Left renal cortex interstitium (tissue), 4 donors: ENCODE measurements around the gene LILRA6. TPM values are rescaled to one million over a fixed set of nuclear protein-coding genes. Genes with fewer than 3 reads are reported as not detected.
"Not testable (repeated sequence)": the region's sequence is repeated elsewhere in the genome, so short reads cannot be mapped to it uniquely, and the experiment has no call there.

Experiments
- DNase-seq, 4 donors: peaks; one replicate each; pipeline ENCODE4 v3.0.0-alpha.2; 2013; ENCODE audit warnings: low read depth in 4 of 4, low spot score in 2 of 4, missing footprints in 1 of 4
- polyA plus RNA-seq, 4 donors: library from polyadenylated mRNA; unstranded; fragments of 120-200 nt; gene quantifications; one replicate each; pipeline ENCODE4 v1.2.1, GENCODE V29; 2013; ENCODE audit not compliant: insufficient read length in 4 of 4

The LILRA6 gene
- polyA plus RNA-seq, 4 donors: 0.38 to 0.92 (median 0.65) TPM

DNA sequence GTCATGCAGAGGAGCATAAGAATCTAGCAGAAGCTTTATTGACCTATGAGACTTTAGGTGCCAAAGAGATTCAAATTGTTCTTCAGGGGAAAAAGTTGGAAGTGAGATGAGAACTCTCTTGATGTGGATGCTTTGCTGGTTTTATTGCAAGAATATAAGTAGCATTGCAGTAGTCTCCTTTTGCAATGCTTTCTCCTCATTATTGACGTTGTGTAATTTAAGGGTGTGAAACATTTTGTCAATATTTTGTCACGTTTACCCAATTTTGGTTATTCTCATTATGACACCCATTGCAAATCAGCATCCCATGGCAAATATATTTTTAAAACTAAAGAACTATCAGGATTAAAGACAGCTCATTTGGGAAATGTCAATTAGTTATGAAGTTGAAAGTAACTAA lies 26.3 kb upstream of the LILRA6 start:
- no peak for DNase-seq

DNA sequence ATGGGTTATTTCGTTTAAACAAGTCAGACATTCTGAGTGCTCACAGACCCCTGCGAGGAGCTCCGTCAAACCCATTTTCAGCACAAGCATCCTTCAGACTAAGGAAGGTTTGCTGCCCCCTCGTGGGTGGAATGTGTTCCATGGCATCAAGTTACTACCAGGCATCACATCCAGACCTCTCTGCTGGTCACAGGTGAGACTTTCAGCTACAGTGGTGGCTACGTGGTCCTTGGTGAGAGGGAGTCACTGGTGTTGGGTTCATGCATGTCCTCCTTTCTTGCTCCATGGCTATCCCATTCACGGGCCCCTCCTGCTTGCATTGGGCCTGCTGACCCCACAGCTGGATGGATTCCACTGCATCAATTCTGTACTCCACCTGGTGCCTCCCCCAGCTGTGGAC lies 23.5 kb upstream of the LILRA6 start:
- DNase-seq: peak; percentile 58 to 85 (median 64)

DNA sequence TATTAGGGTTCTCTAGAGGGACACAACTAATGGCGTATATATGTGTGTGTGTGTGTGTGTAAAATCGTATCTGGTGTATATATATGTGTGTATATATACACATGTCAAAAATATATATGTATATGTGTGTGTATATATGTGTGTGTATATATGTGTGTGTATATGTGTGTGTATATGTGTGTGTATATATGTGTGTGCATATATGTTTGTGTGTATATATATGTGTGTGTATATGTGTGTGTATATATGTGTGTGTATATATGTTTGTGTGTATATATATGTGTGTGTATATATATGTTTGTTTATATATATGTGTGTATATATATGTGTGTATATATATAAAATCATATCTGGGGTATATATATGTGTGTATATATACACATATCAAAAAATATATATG lies 19.9 kb upstream of the LILRA6 start:
- DNase-seq: no peak

DNA sequence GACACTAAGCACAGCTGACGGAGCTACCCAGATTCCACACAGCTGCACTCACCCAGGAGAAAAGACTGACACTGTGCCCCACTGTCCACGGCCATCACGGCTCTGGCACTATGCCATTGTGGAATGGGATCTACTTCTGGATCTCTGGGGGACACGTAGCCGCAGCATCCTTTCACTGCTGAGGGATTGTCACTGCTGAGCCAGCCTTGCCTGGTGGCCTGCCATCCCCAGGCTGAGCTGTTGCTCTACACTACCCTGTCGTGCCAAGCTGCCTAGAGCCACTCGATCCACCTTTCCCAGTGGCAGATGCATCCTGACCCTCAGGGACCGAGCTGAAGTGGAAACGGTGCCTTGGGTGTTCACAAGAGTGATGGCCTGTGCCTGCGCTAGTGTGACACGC lies 19.5 kb upstream of the LILRA6 start:
- DNase-seq: no peak

DNA sequence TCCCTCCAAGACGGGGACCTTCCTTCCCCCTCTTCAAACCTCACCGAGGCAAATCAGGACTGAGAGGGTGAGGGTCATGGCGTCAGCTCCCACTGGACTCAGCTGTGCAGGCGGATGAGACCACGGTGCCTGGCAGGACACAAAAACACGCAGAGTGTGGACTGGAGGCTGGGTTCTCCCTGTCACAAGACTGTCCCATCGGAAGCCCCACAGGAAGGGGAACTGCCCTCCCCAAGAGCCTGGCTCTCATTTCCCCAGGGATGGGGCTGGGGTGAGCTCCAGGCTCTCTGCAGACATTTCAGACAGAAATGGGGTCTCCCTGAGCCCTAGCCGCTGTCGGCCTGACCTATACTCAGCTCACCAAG lies 14.5 kb upstream of the LILRA6 start, which contains the start of gene LILRB5:
Gene LILRB5 (minus strand): TSS at position 158 of the 365 bp plus-strand sequence. CDS start 80 bp downstream, at position 78.
- no peak for DNase-seq

DNA sequence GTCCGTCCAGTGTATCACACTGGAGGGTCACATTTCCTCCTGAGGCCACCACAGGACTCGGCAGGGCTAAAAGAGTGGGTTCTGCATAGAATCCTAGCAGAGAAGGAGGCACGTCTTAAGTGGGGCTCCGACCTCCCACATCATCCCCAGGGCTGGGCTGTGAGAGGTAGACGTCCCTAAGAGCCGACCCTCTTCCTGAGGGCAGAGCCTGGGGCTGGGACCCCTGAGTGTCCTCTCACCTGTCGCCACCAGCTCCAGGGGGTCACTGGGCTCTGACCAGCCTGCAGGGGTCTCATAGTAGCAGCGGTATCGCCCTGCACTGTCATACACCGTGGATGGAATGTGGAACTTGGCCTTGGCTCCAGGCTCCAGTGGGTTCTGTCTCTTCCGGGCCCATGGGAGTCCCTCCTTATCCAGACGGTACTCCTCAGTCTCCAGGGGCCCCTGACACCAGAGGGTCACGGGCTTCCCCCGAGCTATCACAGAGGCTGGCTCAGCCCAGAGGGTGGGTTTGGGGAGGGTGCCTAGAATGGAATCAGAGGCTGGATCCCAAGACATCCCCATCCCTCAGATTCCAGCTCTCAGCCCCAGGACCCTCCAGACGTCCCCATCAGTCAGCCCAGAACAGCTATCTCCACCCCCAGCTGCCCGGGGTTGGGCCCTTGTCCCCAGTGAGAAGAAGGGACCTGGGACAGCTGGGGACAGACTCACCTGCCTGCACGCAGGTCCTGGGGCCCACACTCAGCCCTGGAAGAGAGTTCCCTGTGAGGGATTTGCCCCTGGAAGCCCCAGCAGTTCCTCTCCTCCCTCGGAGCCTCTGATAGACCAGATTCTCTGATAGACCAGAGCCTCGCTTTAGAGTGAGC lies 13.9 kb upstream of the LILRA6 start:
- DNase-seq: no peak

DNA sequence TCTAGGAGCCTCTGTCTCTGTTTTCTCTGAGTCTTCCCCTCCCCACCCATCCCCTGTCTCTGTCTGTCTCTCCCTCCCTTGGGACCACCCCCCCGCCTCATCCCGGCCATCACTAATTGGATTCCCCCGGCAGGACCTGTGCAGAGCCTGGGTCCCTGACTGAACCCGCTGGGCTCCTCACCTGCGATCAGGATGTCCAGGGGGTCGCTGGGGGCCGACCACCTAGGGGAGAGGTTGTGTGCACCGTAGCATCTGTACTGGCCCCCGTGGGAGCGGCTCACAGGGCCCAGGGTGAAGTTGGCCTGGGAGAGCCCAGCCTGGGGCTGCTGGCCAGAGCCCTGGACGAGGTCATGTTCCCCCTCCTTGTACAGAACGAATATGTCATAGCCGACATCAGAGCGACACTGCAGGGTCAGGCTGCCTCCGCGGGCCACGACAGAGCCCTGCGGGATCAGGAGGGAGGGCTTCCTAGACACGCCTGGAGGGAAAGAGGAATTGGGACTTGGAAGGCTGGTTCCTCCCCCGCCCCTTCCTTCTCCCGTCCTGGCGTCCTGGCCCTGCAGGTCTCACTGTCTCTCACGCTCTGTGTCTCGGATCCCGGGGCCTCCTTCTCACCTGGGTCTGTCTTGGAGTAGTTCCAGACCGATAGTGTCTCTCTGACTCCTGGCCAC lies 12.7 kb upstream of the LILRA6 start:
- no peak for DNase-seq

DNA sequence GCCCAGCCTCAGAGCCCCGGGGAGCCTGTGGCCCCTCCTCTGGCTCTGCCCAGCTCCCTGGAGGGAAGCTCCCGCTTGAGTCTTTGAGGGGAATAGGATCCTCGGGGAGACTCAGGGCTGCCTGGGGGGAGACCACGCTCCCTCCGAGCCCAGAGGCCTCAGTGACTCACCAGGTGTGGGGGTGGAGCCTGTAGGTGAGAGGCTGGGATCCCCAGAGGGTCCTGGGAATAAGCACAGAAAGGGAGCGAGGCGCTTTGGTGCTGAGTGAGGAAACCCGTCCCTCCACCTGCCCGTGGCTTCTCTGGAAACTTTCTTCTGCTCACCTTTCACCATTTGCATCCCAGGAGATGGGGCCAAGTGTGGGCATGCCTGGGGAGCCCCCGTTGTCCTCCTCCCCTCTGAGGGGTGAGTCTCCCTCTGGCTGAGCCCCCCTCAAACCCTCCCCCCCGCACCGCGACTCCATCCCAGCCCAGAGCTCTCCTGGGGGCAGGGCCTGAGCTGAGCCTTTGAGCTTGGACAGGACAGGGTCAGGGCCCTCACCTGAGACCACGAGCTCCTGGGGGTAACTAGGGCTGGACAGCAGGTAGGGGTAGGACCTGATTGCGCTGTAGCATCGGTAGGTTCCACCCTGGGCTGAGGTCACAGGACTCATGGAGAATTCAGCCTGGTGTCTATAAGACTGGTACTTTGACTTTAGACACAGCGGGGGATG lies 11.8 kb upstream of the LILRA6 start:
- DNase-seq: no peak

DNA sequence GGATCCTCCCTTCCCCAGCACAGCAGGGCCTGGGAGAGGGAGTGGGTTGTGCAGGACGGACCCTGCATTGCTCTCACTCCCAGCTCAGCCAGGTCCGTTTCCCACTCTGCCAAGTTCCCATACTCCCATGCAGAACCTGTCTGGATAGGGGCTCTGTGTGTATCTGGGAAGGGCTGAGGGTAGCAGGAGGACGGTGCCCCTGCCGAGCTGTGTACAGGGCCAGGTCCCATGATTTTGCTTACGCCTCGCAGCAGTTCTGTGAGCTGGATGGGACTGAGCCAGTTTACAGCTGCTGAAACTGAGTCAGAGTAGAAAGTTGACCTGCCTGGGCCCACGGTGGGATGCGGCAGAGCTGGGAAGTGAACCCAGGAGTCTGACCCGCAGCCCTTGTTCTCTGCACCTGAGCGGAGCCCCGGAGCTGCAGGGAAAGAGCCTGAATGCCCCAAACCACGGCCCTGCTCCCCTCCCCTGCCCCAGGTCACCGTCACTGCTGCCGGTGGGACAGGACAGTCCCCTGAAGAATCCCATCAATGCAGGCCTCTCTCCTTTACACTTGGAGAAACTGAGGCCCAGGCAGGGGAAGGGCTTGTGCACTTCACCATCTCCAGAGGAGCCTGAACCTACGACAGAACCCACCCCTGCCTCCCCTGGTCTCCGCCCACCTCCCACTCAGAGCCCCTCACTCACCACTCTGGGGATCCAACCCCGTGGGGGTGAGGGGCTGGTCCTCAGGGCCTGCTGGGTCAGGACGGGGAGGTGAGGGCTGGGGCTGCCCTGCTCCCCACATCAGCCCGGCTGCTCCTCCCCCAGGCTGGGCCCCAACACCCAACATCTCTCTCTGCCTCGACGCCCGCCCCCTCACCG lies 11.0 kb upstream of the LILRA6 start:
- no peak for DNase-seq

DNA sequence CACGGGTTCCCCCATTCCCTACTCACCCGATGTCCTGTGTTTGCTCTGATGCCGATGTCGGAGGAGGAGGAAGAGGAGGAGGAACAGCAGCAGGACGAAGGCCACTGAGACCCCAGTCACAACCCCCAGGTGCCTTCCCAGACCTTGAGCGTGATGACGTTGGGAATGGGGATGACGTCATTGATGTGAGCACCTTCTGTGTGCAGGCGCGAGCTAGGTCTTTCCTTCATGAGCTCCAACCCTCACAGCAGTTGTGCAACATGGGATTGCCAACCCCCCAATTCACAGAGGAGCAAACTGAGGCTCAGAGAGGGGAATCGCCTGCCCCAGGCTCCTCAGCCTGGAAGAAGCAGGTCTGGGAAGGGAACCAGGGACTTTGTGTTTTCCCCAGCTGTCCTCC lies 10.3 kb upstream of the LILRA6 start:
- DNase-seq: no peak

DNA sequence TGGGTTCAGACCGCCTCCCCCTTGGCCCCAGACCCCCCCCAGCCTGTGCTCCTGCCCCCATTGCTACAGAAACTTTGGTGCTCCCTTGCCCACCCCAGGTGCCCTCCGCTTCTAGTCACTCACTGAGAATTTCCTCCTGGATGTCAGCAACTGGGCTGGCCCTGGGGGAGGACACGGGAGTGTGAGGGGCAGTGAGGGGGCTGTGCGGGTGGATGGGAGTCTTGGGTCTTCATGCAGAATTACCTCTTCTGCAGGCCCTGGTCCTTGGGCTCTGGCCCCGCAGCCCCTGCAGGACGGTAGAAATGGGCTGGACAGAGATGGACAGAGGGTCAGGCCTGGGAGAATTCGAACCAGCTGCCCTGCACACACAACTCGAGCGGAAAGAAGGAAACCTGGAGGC lies 9.7 kb upstream of the LILRA6 start:
- no peak for DNase-seq

DNA sequence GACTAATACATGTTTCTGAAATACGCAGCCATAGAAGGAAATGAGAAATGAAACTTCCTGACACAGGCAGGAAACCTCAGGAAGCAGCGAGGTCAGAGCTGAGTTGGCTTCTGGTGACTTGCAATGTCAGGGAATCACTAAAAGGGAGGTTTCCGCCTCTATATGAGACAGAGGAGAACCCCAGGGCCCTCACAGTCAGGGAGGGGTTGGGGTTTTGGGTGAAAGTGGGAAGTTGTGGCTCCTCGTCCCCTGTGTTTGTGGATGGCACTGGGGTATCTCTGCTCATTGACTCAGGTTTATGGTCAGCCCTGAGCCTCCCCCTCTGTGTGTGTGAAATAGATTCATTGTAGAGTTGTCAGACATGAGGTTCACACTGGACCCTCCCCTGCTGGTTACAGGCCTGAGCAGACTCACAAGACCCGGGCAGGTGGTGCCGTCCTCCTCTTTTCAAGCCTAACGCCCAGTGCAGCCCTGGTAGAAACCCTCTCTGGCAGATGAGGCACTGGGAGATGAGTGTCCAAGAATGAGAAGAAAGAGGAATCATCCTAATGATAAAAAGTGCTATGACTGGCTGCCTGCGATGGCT lies 5.5 kb upstream of the LILRA6 start:
- no peak for DNase-seq

DNA sequence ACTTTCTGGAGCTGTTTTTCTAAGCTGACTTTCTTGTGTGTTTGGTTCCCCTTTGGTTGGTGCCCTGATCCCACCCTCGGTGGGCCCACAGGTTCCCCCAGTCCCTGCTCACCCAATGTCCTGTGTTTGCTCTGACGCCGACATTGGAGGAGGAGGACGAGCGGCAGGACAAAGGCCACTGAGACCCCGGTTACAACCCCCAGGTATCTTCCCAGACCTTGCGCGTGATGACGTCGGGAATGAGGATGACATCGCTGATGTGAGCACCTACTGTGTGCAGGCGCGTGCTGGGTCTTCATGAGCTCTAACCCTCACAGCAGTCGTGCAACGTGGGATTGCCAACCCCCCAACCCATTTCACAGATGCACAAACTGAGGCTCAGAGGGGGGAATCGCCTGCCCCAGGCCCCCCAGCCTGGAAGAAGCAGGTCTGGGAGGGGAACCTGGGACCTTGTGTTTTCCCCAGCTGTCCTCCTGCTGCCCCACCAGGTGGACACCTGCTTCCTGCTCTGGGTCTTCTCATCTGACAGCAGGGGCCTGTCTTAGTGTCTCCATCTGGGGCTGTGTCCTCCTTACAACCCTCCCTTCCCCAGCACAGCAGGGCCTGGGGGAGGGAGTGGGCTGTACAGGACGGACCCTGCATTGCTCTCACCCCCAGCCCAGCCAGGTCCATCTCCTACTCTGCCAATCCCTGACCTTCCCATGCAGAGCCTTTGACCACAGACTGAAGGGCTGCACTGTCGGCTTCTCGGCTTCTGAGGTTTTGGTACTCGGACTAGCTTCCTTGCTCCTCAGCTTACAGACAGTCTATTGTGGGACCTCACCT lies 4.7 kb upstream of the LILRA6 start:
- DNase-seq: no peak

DNA sequence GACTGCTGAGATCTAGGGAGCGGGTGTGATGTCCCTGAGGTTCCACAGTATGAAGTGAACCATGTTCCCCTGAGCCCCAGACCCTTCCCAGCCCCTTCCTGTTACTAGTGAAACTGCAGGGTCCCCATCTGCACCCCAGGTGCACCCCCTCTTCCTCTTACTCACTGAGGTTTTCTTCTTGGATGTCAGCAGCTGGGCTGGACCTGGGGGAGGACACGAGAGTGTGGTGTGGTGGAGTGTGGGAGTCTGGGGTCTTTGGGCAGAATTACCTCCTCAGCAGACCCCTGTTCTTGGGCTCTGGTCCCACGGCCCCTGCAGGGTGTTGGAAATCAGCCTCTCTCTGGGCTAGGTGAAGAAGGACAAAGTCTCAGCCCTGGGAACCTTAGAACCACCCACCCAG lies 3.3 kb upstream of the LILRA6 start:
- DNase-seq: no peak

DNA sequence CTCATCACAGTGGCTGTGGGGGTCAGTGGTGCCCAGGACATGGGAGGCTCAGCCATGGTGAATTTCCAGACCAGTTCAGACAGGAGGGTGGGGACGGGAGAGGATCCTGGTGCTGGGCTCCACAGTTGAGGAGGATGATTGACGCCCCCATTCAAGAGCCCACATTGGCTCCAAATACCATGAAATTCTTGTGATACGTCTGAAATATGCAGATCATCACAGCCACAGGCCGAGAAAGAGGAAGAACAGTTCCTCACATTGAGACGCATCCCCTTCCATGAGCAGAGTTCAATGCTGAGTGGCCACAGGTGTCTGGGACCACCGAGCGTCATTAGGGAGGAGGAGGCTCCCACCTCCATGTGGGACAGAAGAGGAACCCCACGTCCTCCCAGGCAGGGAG lies 1.2 kb upstream of the LILRA6 start:
- not testable (repeated sequence) for DNase-seq

DNA sequence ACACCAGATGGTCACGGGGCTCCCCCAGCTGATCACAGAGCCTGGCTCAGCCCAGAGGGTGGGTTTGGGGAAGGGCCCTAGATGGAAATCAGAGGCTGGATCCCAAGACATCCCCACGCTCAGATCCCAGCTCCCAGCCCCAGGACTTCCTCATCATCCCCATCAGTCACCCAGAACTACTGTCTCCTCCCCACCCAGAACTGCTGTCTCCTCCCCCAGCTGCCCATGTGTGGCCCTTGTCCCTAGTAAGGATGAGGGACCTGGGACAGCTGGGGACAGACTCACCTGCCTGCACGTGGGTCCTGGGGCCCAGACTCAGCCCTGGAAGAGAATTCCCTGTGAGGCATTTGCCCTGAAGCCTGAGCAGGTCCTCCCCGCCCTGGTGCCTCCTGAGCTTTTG lies 356 bp downstream of the LILRA6 start:
- not testable (repeated sequence) for DNase-seq

DNA sequence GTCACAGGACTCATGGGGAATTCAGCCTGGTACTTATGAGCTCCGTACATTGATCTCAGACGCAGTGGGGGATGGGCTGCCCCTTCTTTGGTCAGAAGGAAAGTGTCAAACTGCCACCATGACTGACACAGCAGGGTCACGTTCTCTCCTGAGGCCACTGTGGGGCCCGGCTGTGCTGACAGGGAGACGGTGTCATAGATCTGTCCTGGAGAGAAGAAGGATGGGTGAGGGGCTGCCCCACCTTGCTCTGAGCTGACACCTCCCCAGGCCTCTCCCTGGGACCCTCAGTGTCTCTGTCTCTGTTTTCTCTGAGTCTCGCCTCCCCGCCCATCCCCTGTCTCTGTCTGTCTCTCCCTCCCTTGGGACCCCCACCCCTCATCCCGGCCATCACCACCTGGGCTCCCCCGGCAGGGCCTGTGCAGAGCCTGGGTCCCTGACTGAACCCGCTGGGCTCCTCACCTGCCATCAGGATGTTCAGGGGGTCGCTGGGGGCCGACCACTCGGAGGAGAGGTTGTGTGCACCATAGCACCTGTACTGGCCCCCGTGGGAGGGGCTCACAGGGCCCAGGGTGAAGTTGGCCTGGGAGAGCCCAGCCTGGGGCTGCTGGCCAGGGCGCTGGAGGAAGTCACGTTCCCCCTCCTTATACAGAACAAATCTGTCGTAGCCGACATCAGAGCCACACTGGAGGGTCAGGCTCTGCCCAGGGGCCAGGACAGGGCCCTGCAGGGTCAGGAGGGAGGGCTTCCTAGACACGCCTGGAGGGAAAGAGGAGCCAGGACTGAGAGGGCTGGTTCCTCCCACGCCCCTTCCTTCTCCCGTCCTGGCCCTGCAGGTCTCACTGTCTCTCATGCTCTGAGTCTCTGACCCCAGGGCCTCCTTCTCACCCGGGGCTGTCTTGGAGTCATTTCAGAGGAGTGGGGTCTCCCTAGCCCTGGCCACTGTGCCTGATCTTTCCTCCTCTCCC lies 1.9 kb downstream of the LILRA6 start:
- not testable (repeated sequence) for DNase-seq
